RKO (cell line): ENCODE data around the gene CHID1.

ENCODE experiments used
- DNase-seq: peaks from one replicate; pipeline ENCODE4 v3.0.0-alpha.2; 2016; ENCODE audit warnings: low spot score

CHID1 gene

GRCh38 chr11:849104-849824 lies 61.3 kb downstream of the CHID1 start:
- no peak for DNase-seq

GRCh38 chr11:848380-848931 lies 62.2 kb downstream of the CHID1 start:
- peak; percentile 33 for DNase-seq

- no peak for DNase-seq
Observed at GRCh38 chr11:847876-848275, 62.7 kb downstream of the CHID1 start.

GRCh38 chr11:846496-847098 lies 64.0 kb downstream of the CHID1 start:
- peak; percentile 37 for DNase-seq

- DNase-seq, result no peak
Observed at GRCh38 chr11:845872-846495, 64.6 kb downstream of the CHID1 start.

- DNase-seq, result no peak
Observed at GRCh38 chr11:844693-845644, 65.6 kb downstream of the CHID1 start.

- peak; percentile 87 for DNase-seq
Observed at GRCh38 chr11:843818-844692, 66.6 kb downstream of the CHID1 start.

GRCh38 chr11:843086-843734 lies 67.4 kb downstream of the CHID1 start:
- no peak for DNase-seq

GRCh38 chr11:842370-843002 lies 68.1 kb downstream of the CHID1 start, which contains the start of the genes POLR2L and TSPAN4:
Gene POLR2L (minus strand): TSS chr11:842529. CDS start chr11:842508, 21 bp downstream.
Gene TSPAN4 (plus strand): TSS chr11:842852. CDS start chr11:850305, 7,453 bp downstream.
- DNase-seq, result peak; percentile 91

- peak; percentile 40 for DNase-seq
Observed at GRCh38 chr11:841981-842369, 68.6 kb downstream of the CHID1 start.

- DNase-seq, result peak; percentile 66
Observed at GRCh38 chr11:839875-840617, 70.6 kb downstream of the CHID1 start.

GRCh38 chr11:839280-839623 lies 71.4 kb downstream of the CHID1 start:
- no peak for DNase-seq

GRCh38 chr11:838441-839279 lies 72.0 kb downstream of the CHID1 start:
- DNase-seq, result no peak

GRCh38 chr11:837990-838307 lies 72.7 kb downstream of the CHID1 start:
- DNase-seq, result no peak

- no peak for DNase-seq
Observed at GRCh38 chr11:837189-837989, 73.2 kb downstream of the CHID1 start.

GRCh38 chr11:836700-837099 lies 73.9 kb downstream of the CHID1 start:
- no peak for DNase-seq

- no peak for DNase-seq
Observed at GRCh38 chr11:836274-836673, 74.3 kb downstream of the CHID1 start.
